ENCODE measurements around the gene NEK1.

GRCh38 chr4:169491211-169491610 is 121.2 kb downstream of the NEK1 start:
- TF ChIP-seq CTCF (IDR thresholded peaks at IDR 0.05) (no peak), ZFX (IDR thresholded peaks at IDR 0.05; ENCODE audit: borderline replicate concordance) (no peak)
